Endothelial cell of umbilical vein (primary cell): ENCODE measurements around the gene SZT2. TPM values are rescaled to one million over a fixed set of nuclear protein-coding genes. Genes with fewer than 3 reads are reported as not detected.

Source experiments
- BruUV-seq: library from RNA; stranded (reverse); fragments of 400-500 nt; replicated peaks from 2 replicates; lab custom pipeline; 2021; lab: Mats Ljungman, UMichigan
- CTCF ChIA-PET: fragments of 300-600, 350-600 bp; sonication (Branson Sonifier 250); formaldehyde crosslinking; loops from one replicate; lab custom pipeline; 2021; ENCODE audit warnings: antibody characterized with exemption, inconsistent platforms; lab: Charles Lee
- POLR2A ChIA-PET: fragments of 300-600, 350-600 bp; sonication (Branson Sonifier 250); formaldehyde crosslinking; loops from one replicate; lab custom pipeline; 2021; ENCODE audit warnings: antibody characterized with exemption, inconsistent platforms; lab: Charles Lee
- DNase-seq: peaks from one replicate; pipeline ENCODE4 v3.0.0-alpha.2; 2011; ENCODE audit warnings: low read depth, low spot score
- FAIRE-seq: peaks from 2 replicates; lab custom pipeline; 2011; peaks lifted over from hg19 to GRCh38; lab: Jason Lieb, UNC
- H2AFZ ChIP-seq: 2 replicates; pipeline ENCODE4 v1.6.0; 2012; ENCODE audit warnings: low read depth, low read length, control low read depth, inconsistent platforms
- H3K27ac ChIP-seq: 2 replicates; pipeline ENCODE4 v1.5.1; 2011; ENCODE audit warnings: low read depth, mild to moderate bottlenecking, control low read depth, low read length, moderate library complexity; ENCODE audit not compliant: insufficient read depth
- H3K27me3 ChIP-seq, 2 experiments: 2 replicates each; pipeline versions ENCODE4 v1.6.0 to v1.6.1; 2011; ENCODE audit warnings: low read length in 2 of 2, mixed read lengths in 1 of 2; ENCODE audit not compliant: control insufficient read depth in 2 of 2, insufficient read depth in 2 of 2
- H3K36me3 ChIP-seq, 2 experiments: 2 replicates in 1 of 2; 3 replicates in 1 of 2; pipeline ENCODE4 v1.5.1; 2011; ENCODE audit warnings: low read length in 2 of 2, mild to moderate bottlenecking in 1 of 2, moderate library complexity in 1 of 2; ENCODE audit not compliant: control insufficient read depth in 2 of 2, insufficient read depth in 2 of 2; ENCODE audit errors: extremely low read depth in 1 of 2
- H3K4me1 ChIP-seq: 3 replicates; pipeline ENCODE4 v1.5.1; 2011; ENCODE audit warnings: mild to moderate bottlenecking, low read length; ENCODE audit not compliant: control insufficient read depth, insufficient read depth; ENCODE audit errors: extremely low read depth
- H3K4me2 ChIP-seq: 2 replicates; pipeline ENCODE4 v1.6.1; 2011; ENCODE audit warnings: low read length, control low read depth, mixed read lengths; ENCODE audit not compliant: insufficient read depth
- H3K4me3 ChIP-seq, 3 experiments: fragments of 200-600 bp in 1 of 3; sonication (generic), shearing (Covaris generic) in 1 of 3; replicated peaks in 1 of 3; 2 replicates each; pipeline ENCODE4 v1.5.1; 2011 to 2016; ENCODE audit warnings: control low read depth in 3 of 3, low read length in 3 of 3, mild to moderate bottlenecking in 2 of 3, inconsistent platforms in 1 of 3, low read depth in 1 of 3, moderate library complexity in 1 of 3; ENCODE audit not compliant: insufficient read depth in 1 of 3
- H3K79me2 ChIP-seq: 2 replicates; pipeline ENCODE4 v1.6.0; 2012; ENCODE audit warnings: low read length, inconsistent platforms; ENCODE audit not compliant: control insufficient read depth, insufficient read depth
- H3K9ac ChIP-seq: replicated peaks from 2 replicates; pipeline ENCODE3; 2011; ENCODE audit warnings: low read length, control low read depth; ENCODE audit not compliant: insufficient read depth; ENCODE audit errors: extremely low read depth
- H3K9me1 ChIP-seq: replicated peaks from 3 replicates; pipeline ENCODE4 v1.6.0; 2011; ENCODE audit warnings: mild to moderate bottlenecking, low read length; ENCODE audit not compliant: control insufficient read depth, insufficient read depth; ENCODE audit errors: extremely low read depth
- H3K9me3 ChIP-seq: replicated peaks from 2 replicates; pipeline ENCODE4 v1.5.1; 2012; ENCODE audit warnings: low read length, inconsistent platforms; ENCODE audit not compliant: control insufficient read depth, insufficient read depth
- H4K20me1 ChIP-seq: replicated peaks from 2 replicates; pipeline ENCODE3; 2011; ENCODE audit warnings: mild to moderate bottlenecking, low read length; ENCODE audit not compliant: control insufficient read depth, insufficient read depth; ENCODE audit errors: extremely low read depth
- FOS ChIP-seq: IDR thresholded peaks from 2 replicates; pipeline ENCODE4 v1.6.1; 2011; ENCODE audit warnings: mild to moderate bottlenecking, low read length, moderate library complexity, borderline replicate concordance; ENCODE audit not compliant: insufficient read depth
- POLR2A ChIP-seq: IDR thresholded peaks from 2 replicates; pipeline ENCODE4 v1.6.1; 2012; ENCODE audit warnings: low read depth, mild to moderate bottlenecking, control low read depth, low read length
- POLR2AphosphoS5 ChIP-seq: IDR thresholded peaks from 2 replicates; pipeline ENCODE4 v1.6.1; 2012; ENCODE audit warnings: low read depth, mild to moderate bottlenecking, control low read depth, low read length, moderate library complexity; ENCODE audit not compliant: insufficient read depth
- dilution Hi-C: fragments of 300-500 bp; cut with MboI; formaldehyde crosslinking; loops from one replicate; pipeline ENCODE4 v1.15.0; 2019; ENCODE audit warnings: low sequenced_read_pairs; ENCODE audit not compliant: extremely low pct_ligation_motif_present
- intact Hi-C: fragments of 100-400 bp; cut with micrococcal nuclease; formaldehyde crosslinking; loops from one replicate; pipeline ENCODE4 v1.10.0; 2022
- polyA plus RNA-seq, 4 experiments: library from polyadenylated mRNA; depleted of rRNA in 3 of 4; stranded (reverse) in 3 of 4; unstranded in 1 of 4; fragments of >200 nt; gene quantifications; 2 replicates each; pipeline versions ENCODE4 v1.2.1 to v1.2.3, GENCODE V29; 2011 to 2012; ENCODE audit warnings: missing spikeins in 1 of 4
- total RNA-seq: library from RNA; stranded (reverse); gene quantifications from 2 replicates; pipeline ENCODE4 v1.2.3, GENCODE V29; 2021
- TF ChIP-seq, protein P1 (sequence below), 2 donors: IDR thresholded peaks; 1 replicate in 1 of 2; 2 replicates in 1 of 2; pipeline ENCODE4 v1.5.1; 2011; ENCODE audit warnings: low read length in 2 of 2, mild to moderate bottlenecking in 2 of 2, moderate library complexity in 2 of 2, control low read depth in 1 of 2, inconsistent platforms in 1 of 2, low read depth in 1 of 2; ENCODE audit not compliant: insufficient read depth in 1 of 2; ENCODE audit errors: extremely low read depth in 1 of 2

The SZT2 gene
- total and polyA plus RNA-seq, 2 donors (not counting 3 experiments of a cell fraction or from before 2014, with no cell fraction given) = 11.4 to 49.9 TPM

DNA sequence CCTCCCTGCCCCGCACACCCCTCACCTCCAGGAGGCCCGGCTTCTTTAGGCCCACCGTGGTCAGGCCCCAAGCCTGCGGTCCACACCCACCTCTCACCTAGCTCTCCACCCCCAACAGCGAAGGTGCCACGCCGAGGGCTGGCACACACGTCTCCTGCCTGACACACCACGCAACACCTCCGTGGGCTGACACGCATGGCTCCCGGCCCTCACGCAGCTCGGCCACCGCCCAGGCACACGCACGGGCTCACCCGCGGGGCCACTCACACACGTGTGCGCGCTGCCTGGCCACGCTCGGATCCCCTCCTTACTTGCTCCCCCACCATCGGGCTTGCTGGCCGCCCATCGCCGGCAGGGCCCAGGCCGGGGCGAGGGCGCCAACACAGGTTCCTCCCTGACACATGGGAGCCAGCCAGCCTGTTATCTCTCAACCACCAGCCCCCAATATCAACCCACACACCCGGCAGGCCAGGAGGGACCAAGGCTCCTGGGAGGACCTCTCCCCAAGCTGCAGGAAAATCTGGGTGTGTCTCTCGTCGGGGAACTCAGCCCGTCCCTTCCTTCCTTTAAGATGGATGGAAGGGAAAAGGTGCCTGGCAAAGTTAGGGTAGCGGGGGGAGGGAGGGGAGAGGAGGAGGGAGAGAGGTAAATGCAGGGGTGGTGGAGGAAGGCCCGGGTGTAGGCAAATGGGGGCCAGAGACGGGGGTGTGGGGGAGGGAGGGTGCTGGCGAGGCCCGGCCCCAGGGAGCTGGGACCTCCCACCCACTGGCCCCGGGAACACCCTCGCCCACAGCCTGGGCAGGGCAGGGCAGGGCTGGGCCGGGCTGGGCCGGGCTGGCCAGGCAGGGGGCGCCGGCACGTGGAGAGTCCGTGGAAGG lies 22.4 kb upstream of the SZT2 start:
- FAIRE-seq = peak; percentile 28
- Histone ChIP-seq H4K20me1 (no peaks in the 10 kb centered on the region), H2AFZ (no peak overlapping the region), H3K36me3 (peaks cover 10 to 18% of the 10 kb centered on the region in 2 experiments), H3K27me3 (no peaks in the 10 kb centered on the region), H3K9me3 (no peaks in the 10 kb centered on the region), H3K4me1 (peaks cover 22% of the 10 kb centered on the region), H3K27ac (peak overlapping the region; percentile 57), H3K9me1 (no peaks in the 10 kb centered on the region), H3K4me3 (peak overlapping the region; percentile 70 to 85 (median 72)), H3K9ac (peak overlapping the region; percentile 81), H3K79me2 (peaks cover 46% of the 10 kb centered on the region), H3K4me2 (peak overlapping the region; percentile 61)
- dilution Hi-C loops = no loop called here
- TF ChIP-seq, protein P1, sequence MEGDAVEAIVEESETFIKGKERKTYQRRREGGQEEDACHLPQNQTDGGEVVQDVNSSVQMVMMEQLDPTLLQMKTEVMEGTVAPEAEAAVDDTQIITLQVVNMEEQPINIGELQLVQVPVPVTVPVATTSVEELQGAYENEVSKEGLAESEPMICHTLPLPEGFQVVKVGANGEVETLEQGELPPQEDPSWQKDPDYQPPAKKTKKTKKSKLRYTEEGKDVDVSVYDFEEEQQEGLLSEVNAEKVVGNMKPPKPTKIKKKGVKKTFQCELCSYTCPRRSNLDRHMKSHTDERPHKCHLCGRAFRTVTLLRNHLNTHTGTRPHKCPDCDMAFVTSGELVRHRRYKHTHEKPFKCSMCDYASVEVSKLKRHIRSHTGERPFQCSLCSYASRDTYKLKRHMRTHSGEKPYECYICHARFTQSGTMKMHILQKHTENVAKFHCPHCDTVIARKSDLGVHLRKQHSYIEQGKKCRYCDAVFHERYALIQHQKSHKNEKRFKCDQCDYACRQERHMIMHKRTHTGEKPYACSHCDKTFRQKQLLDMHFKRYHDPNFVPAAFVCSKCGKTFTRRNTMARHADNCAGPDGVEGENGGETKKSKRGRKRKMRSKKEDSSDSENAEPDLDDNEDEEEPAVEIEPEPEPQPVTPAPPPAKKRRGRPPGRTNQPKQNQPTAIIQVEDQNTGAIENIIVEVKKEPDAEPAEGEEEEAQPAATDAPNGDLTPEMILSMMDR (IDR thresholded peaks at IDR 0.05; ENCODE audit: extremely low read depth in 1 of 2, insufficient read depth in 1 of 2, low read depth in 1 of 2, low read length in 2 of 2) = peak in 1 of 2 donors; percentile 3
- TF ChIP-seq FOS = no peak
- peak; percentile 15 for TF ChIP-seq POLR2A
- TF ChIP-seq POLR2AphosphoS5 = peak; percentile 9
- ChIA-PET POLR2A (interaction anchor here (1.0 to 1.5 kb wide), 3 partner anchors 9 to 137 kb away, joined by 3 to 6 read pairs (median 4); partner anchors contain the start of gene CDC20), CTCF (interaction anchor here (0.6 to 2.0 kb wide), 10 partner anchors 9 to 140 kb away, joined by 3 to 19 read pairs (median 4); no protein-coding TSS in a partner anchor)
- BruUV-seq = TSS peak; percentile 26
- DNase-seq = peak; percentile 37
- intact Hi-C loops = loop anchor here (1.0 to 5.0 kb wide), 3 partner anchors 9 to 140 kb away; partner anchors contain the start of gene CDC20
